Fibroblast of lung (primary cell): Measurements from ENCODE around the gene XRRA1. TPM values are rescaled to one million over a fixed set of nuclear protein-coding genes. Genes with fewer than 3 reads are reported as not detected.
"Not testable (repeated sequence)": the region's sequence is repeated elsewhere in the genome, so short reads cannot be mapped to it uniquely, and the experiment has no call there.

Source experiments
- DNase-seq, 2 donors: peaks; one replicate each; pipeline versions ENCODE4 v3.0.0 to v3.0.0-alpha.2; 2010; ENCODE audit warnings: low read depth in 2 of 2
- H2AFZ ChIP-seq: 2 replicates; pipeline ENCODE4 v1.5.1; 2012; ENCODE audit warnings: low read length, control low read depth, inconsistent platforms
- H3K27ac ChIP-seq: 2 replicates; pipeline ENCODE4 v1.5.1; 2011; ENCODE audit warnings: low read length, control low read depth; ENCODE audit not compliant: insufficient read depth
- H3K27me3 ChIP-seq: 2 replicates; pipeline ENCODE4 v1.5.1; 2011; ENCODE audit warnings: mild to moderate bottlenecking, low read length; ENCODE audit not compliant: control insufficient read depth, insufficient read depth
- H3K36me3 ChIP-seq: 2 replicates; pipeline ENCODE4 v1.5.1; 2011; ENCODE audit warnings: low read length; ENCODE audit not compliant: control insufficient read depth, insufficient read depth
- H3K4me1 ChIP-seq: 2 replicates; pipeline ENCODE4 v1.5.1; 2011; ENCODE audit warnings: low read length; ENCODE audit not compliant: control insufficient read depth, insufficient read depth; ENCODE audit errors: extremely low read depth
- H3K4me2 ChIP-seq: 2 replicates; pipeline ENCODE4 v1.5.1; 2011; ENCODE audit warnings: low read length, control low read depth; ENCODE audit not compliant: insufficient read depth; ENCODE audit errors: extremely low read depth
- H3K4me3 ChIP-seq, 4 experiments: fragments of 200-600 bp in 1 of 4; sonication (generic) in 1 of 4; replicated peaks in 1 of 4; 2 replicates each; pipeline ENCODE4 v1.5.1; 2011 to 2016; ENCODE audit warnings: low read length in 4 of 4, low read depth in 3 of 4, mild to moderate bottlenecking in 3 of 4, control low read depth in 2 of 4, inconsistent platforms in 1 of 4, mixed read lengths in 1 of 4; ENCODE audit not compliant: insufficient read depth in 1 of 4; ENCODE audit errors: control extremely low read depth in 1 of 4
- H3K79me2 ChIP-seq: 2 replicates; pipeline ENCODE4 v1.5.1; 2012; ENCODE audit warnings: mild to moderate bottlenecking, low read length, inconsistent platforms; ENCODE audit not compliant: control insufficient read depth, insufficient read depth
- H3K9ac ChIP-seq: 2 replicates; pipeline ENCODE4 v1.5.1; 2011; ENCODE audit warnings: mild to moderate bottlenecking, low read length, control low read depth; ENCODE audit not compliant: insufficient read depth
- H3K9me3 ChIP-seq: 2 replicates; pipeline ENCODE4 v1.5.1; 2012; ENCODE audit warnings: low read depth, low read length; ENCODE audit not compliant: control insufficient read depth, insufficient read depth
- H4K20me1 ChIP-seq: 2 replicates; pipeline ENCODE4 v1.5.1; 2011; ENCODE audit warnings: low read length; ENCODE audit not compliant: control insufficient read depth, insufficient read depth; ENCODE audit errors: extremely low read depth
- CTCF ChIP-seq, 2 donors: IDR thresholded peaks in 1 of 2; conservative IDR thresholded peaks in 1 of 2; 1 replicate in 1 of 2; 2 replicates in 1 of 2; pipeline ENCODE4 v1.5.1; 2011 to 2012; ENCODE audit warnings: low read length in 2 of 2, control low read depth in 1 of 2, inconsistent platforms in 1 of 2, low read depth in 1 of 2, mild to moderate bottlenecking in 1 of 2
- EZH2 ChIP-seq: IDR thresholded peaks from 2 replicates; pipeline ENCODE4 v1.5.1; 2012; ENCODE audit warnings: low read length, control low read depth, mild to moderate bottlenecking; ENCODE audit errors: missing control alignments
- polyA plus RNA-seq, 2 donors: library from polyadenylated mRNA; depleted of rRNA in 1 of 2; stranded (reverse) in 1 of 2; unstranded in 1 of 2; fragments of >200 nt; gene quantifications; 2 replicates each; pipeline ENCODE4 v1.2.1, GENCODE V29; 2011 to 2012; ENCODE audit warnings: missing spikeins in 1 of 2
- total RNA-seq: library from RNA; depleted of rRNA; stranded (reverse); fragments of >200 nt; gene quantifications from 2 replicates; pipeline ENCODE4 v1.2.1, GENCODE V29; 2014

XRRA1 gene
- total and polyA plus RNA-seq, 2 donors (not counting 1 experiment from before 2014, with no cell fraction given), result 5.0 to 8.6 TPM

DNA sequence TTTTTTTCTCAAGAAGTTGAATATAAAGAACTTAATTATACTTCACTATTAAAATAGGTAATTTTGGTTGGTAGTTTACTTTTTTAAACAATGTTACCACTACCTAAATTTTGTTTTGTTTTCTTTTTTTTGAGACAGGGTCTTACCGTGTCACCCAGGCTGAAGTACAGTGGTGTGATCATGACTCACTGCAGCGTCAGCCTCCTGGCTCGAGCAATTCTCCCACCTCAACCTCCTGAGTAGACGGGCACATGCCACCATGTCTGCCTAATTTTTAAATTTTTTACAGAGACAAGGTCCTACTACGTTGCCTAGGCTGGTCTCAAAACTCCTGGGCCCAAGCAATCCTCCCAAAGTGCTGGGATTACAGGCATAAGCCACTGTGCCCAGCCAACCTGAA, 17.8 kb upstream of the XRRA1 start:
- Histone ChIP-seq H3K4me2 (no peak overlapping the region), H3K4me3 (no peak overlapping the region), H3K79me2 (peaks cover 30% of the 10 kb centered on the region), H4K20me1 (no peaks in the 10 kb centered on the region), H3K9ac (no peak overlapping the region), H3K27ac (no peak overlapping the region), H3K36me3 (peaks cover 5% of the 10 kb centered on the region), H3K27me3 (no peaks in the 10 kb centered on the region), H3K9me3 (no peaks in the 10 kb centered on the region), H2AFZ (no peak overlapping the region), H3K4me1 (no peaks in the 10 kb centered on the region)
- TF ChIP-seq EZH2 (no peak), CTCF (conservative IDR thresholded peaks at IDR 0.05 in 1 of 2, IDR thresholded peaks at IDR 0.05 in 1 of 2; ENCODE audit: low read depth in 1 of 2, low read length in 2 of 2) (no peak)
- DNase-seq, result peak; percentile 11 to 77

DNA sequence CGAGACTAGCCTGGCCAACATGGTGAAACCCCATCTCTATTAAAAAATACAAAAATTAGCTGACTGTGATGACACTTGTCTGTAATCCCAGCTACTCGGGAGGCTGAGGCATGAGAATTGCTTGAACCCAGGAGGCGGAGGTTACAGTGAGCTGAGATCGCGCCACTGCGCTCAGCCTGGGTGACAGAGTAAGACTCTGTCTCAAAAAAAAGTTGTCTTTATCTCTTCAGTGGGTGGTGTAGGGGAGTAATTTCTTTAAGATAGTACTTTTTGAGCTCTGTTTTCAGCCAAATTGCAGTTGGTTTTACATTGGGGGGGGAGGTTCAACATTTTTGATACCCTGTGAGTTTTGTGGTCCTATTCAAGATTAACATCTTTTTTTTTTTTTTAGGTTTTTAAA, 11.2 kb upstream of the XRRA1 start:
- not testable (repeated sequence) for H3K27me3 ChIP-seq, H3K4me1 ChIP-seq, H3K4me3 ChIP-seq, H3K9ac ChIP-seq, H3K36me3 ChIP-seq, H4K20me1 ChIP-seq, H3K27ac ChIP-seq, H2AFZ ChIP-seq, DNase-seq, H3K4me2 ChIP-seq, H3K9me3 ChIP-seq
- peaks cover 88% of the 10 kb centered on the region for H3K79me2 ChIP-seq

DNA sequence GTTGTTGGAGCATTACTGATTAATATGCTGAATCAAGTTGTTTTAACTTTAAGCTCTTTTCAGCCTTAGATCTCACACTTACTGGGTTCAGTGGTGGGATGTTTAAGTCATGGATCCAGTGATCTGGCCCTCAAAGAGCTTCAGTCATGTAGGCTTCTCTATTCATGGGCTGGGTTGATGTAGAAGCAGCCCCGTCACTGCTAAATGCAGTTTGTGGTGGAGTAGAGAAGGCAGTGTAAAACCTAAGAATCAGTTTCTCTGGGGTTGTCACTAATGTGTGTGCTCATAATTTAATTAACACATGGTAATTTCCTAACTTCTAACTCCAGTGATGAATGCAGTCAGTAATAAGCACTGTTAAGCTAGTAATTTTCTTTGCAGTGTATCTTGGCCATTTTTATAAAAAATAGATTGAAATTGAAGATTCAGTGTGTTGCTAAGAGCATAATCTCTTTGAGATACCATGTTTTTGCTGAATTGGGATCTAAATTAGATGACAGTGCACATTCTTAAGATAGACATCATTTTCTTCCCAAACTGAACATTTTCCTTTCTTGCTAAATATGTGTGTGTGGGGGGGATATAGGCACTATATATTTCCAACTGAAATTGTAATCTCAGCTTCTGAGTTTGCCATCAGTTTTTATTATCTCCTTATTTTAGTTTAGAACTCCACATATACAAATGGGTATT, 9.2 kb upstream of the XRRA1 start:
- no peaks in the 10 kb centered on the region for H3K4me1 ChIP-seq
- TF ChIP-seq CTCF (conservative IDR thresholded peaks at IDR 0.05 in 1 of 2, IDR thresholded peaks at IDR 0.05 in 1 of 2; ENCODE audit: low read depth in 1 of 2, low read length in 2 of 2), result no peak
- TF ChIP-seq EZH2, result no peak
- no peaks in the 10 kb centered on the region for H3K27me3 ChIP-seq
- H3K79me2 ChIP-seq, result peaks cover 93% of the 10 kb centered on the region
- no peak overlapping the region for H3K4me3 ChIP-seq
- no peaks in the 10 kb centered on the region for H3K36me3 ChIP-seq
- no peak overlapping the region for H3K4me2 ChIP-seq
- H2AFZ ChIP-seq, result no peak overlapping the region
- no peak for DNase-seq
- H3K9me3 ChIP-seq, result no peaks in the 10 kb centered on the region
- no peak overlapping the region for H3K27ac ChIP-seq
- H3K9ac ChIP-seq, result no peak overlapping the region
- peaks cover 2% of the 10 kb centered on the region for H4K20me1 ChIP-seq
